Vagina (tissue), 2 donors: ENCODE data around the gene DGKI.

Experiments
- CTCF ChIP-seq, 3 experiments: fragments of 450-650 bp in 2 of 3; fragments of 200-600 bp in 1 of 3; sonication (generic) in 1 of 3; IDR thresholded peaks; one replicate each; pipeline ENCODE4 v1.5.1; 2017 to 2019; ENCODE audit warnings: antibody characterized with exemption in 3 of 3, mild to moderate bottlenecking in 2 of 3, moderate library complexity in 2 of 3
- POLR2A ChIP-seq, 2 donors: fragments of 450-650 bp; IDR thresholded peaks; one replicate each; pipeline ENCODE4 v1.6.1; 2017; ENCODE audit warnings: antibody characterized with exemption in 2 of 2, mild to moderate bottlenecking in 2 of 2, moderate library complexity in 2 of 2
- POLR2AphosphoS5 ChIP-seq, 2 donors: sonication (generic); formaldehyde crosslinking; IDR thresholded peaks; one replicate each; pipeline ENCODE4 v1.9.0; 2017; ENCODE audit warnings: antibody characterized with exemption in 2 of 2, mild to moderate bottlenecking in 2 of 2, low read depth in 1 of 2; ENCODE audit not compliant: insufficient read depth in 1 of 2

GRCh38 chr7:137867289-137867688 lies 20.5 kb upstream of the DGKI start:
- TF ChIP-seq CTCF (IDR thresholded peaks at IDR 0.05) (no peak), POLR2A (IDR thresholded peaks at IDR 0.05) (no peak), POLR2AphosphoS5 (IDR thresholded peaks at IDR 0.05; ENCODE audit: insufficient read depth in 1 of 2, low read depth in 1 of 2) (no peak)
